ENCODE measurements around the gene TIFAB.

GRCh38 chr5:135465391-135466122 is 13.4 kb upstream of the TIFAB start:
- no peak for TF ChIP-seq CTCF (IDR thresholded peaks at IDR 0.05)
- no peak for TF ChIP-seq POLR2AphosphoS5 (IDR thresholded peaks at IDR 0.05; ENCODE audit: insufficient read depth in 1 of 2, low read depth in 1 of 2)
